Calu3 (cell line): ENCODE data around the gene LIG4. TPM values are rescaled to one million over a fixed set of nuclear protein-coding genes. Genes with fewer than 3 reads are reported as not detected.

Experiments
- BruUV-seq: library from RNA; stranded (reverse); fragments of 400-500 nt; replicated peaks from 2 replicates; lab custom pipeline; 2021; lab: Mats Ljungman, UMichigan
- CTCF ChIA-PET: fragments of 300-600 bp; sonication (Branson Sonifier 250); formaldehyde crosslinking; loops from one replicate; lab custom pipeline; 2022; ENCODE audit warnings: antibody characterized with exemption; lab: Charles Lee
- DNase-seq: peaks from one replicate; pipeline ENCODE4 v3.0.0; 2022
- H3K27ac Mint-ChIP-seq: one replicate; pipeline ENCODE4 v1.8.0; 2022; ENCODE audit warnings: mixed read lengths; ENCODE audit not compliant: unreplicated experiment
- H3K27me3 Mint-ChIP-seq: one replicate; pipeline ENCODE4 v1.8.0; 2022; ENCODE audit warnings: mixed read lengths; ENCODE audit not compliant: unreplicated experiment
- H3K36me3 Mint-ChIP-seq: one replicate; pipeline ENCODE4 v1.8.0; 2022; ENCODE audit warnings: mild to moderate bottlenecking, moderate library complexity, mixed read lengths; ENCODE audit not compliant: insufficient read depth, unreplicated experiment
- H3K4me1 Mint-ChIP-seq: one replicate; pipeline ENCODE4 v1.8.0; 2022; ENCODE audit warnings: mild to moderate bottlenecking, low read depth, mixed read lengths; ENCODE audit not compliant: unreplicated experiment
- H3K4me3 Mint-ChIP-seq: one replicate; pipeline ENCODE4 v1.8.0; 2022; ENCODE audit warnings: mild to moderate bottlenecking, low read depth, moderate library complexity, mixed read lengths; ENCODE audit not compliant: unreplicated experiment
- H3K9me3 Mint-ChIP-seq: one replicate; pipeline ENCODE4 v1.8.0; 2022; ENCODE audit warnings: low read depth, mixed read lengths; ENCODE audit not compliant: unreplicated experiment
- intact Hi-C: fragments of 100-400 bp; cut with micrococcal nuclease; formaldehyde crosslinking; loops from one replicate; pipeline ENCODE4 v1.10.0; 2022; ENCODE audit not compliant: unreplicated experiment
- total RNA-seq: library from RNA; stranded (reverse); gene quantifications from 2 replicates; pipeline ENCODE4 v1.2.3, GENCODE V29; 2022
- TF ChIP-seq, protein P1 (sequence below): fragments of 200-600 bp; IDR thresholded peaks from one replicate; pipeline ENCODE4 v1.8.0; 2022; ENCODE audit warnings: antibody characterized with exemption; ENCODE audit not compliant: unreplicated experiment

The LIG4 gene
- total RNA-seq, 1 experiment from 2014 or later = 2.7 TPM

DNA sequence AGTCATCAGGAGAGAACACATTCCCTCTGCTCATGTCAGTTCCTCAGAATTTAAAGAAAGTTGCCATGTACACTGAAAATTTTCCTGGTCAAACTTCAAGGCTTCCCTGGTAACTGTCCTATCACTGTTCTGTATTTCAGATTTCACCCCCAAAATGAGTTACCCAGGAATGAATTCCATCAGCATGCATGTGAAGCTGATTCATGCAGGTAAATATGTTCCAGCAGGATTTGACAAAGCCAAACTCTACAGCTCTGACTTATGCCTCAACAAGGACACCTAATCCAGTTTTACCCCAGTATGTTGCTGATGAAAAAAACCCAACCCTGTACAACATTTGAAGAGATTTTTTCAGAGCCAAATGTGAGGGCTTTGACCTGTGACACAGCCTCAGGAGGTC, 21.5 kb downstream of the LIG4 start:
- H3K36me3 Mint-ChIP-seq = no peaks in the 10 kb centered on the region
- TF ChIP-seq, protein P1, sequence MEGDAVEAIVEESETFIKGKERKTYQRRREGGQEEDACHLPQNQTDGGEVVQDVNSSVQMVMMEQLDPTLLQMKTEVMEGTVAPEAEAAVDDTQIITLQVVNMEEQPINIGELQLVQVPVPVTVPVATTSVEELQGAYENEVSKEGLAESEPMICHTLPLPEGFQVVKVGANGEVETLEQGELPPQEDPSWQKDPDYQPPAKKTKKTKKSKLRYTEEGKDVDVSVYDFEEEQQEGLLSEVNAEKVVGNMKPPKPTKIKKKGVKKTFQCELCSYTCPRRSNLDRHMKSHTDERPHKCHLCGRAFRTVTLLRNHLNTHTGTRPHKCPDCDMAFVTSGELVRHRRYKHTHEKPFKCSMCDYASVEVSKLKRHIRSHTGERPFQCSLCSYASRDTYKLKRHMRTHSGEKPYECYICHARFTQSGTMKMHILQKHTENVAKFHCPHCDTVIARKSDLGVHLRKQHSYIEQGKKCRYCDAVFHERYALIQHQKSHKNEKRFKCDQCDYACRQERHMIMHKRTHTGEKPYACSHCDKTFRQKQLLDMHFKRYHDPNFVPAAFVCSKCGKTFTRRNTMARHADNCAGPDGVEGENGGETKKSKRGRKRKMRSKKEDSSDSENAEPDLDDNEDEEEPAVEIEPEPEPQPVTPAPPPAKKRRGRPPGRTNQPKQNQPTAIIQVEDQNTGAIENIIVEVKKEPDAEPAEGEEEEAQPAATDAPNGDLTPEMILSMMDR = no peak
- DNase-seq = no peak
- CTCF ChIA-PET = no interaction called here
- no peaks in the 10 kb centered on the region for H3K27me3 Mint-ChIP-seq
- intact Hi-C loops = no loop called here
- peaks cover 8% of the 10 kb centered on the region for H3K4me1 Mint-ChIP-seq
- no peaks in the 10 kb centered on the region for H3K9me3 Mint-ChIP-seq
- no peak overlapping the region for H3K4me3 Mint-ChIP-seq
- H3K27ac Mint-ChIP-seq = no peak overlapping the region
- BruUV-seq = no TSS peak

DNA sequence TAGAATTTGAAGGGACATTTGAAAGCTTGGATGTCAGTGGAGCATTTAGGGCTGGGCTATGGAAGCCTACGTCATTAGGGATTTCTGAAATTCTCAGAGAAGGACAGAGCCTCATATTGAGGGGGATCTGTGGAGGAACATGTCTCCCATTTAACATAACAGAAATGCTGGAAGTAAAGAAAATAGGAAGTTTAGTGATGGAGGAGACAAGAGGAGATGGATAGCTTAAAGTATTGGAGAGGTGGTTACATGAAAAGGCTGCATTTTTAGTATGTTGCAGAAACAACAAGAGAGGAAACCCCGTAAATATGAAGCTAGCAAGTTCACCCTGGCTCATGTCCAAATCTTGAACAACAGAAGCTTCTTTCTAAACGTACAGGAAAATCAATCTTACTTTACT, 24.4 kb downstream of the LIG4 start:
- intact Hi-C loops = no loop called here
- H3K27ac Mint-ChIP-seq = no peak overlapping the region
- TF ChIP-seq, protein P1 = no peak
- BruUV-seq = no TSS peak
- CTCF ChIA-PET = no interaction called here
- H3K27me3 Mint-ChIP-seq = no peaks in the 10 kb centered on the region
- no peaks in the 10 kb centered on the region for H3K9me3 Mint-ChIP-seq
- DNase-seq = no peak
- no peaks in the 10 kb centered on the region for H3K36me3 Mint-ChIP-seq
- H3K4me3 Mint-ChIP-seq = no peak overlapping the region
- H3K4me1 Mint-ChIP-seq = peaks cover 8% of the 10 kb centered on the region

DNA sequence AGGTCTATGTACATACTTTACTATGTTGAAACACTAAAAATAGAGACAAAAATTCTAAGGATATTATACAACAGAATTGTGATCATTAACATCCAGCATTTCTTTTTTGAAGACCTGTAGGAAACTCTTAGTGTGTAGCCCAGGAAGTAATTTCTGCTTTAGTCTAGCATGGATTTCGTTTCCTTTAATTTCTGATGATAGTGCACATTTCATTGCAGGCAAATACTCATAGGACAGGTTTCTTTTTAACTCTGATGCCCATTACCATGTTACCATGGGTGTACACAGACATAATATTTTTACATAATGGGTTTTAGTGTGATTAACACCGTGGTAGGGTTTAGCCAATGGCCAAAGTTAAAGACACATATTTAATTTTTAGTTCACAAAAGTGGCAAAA, 27.1 kb downstream of the LIG4 start:
- no peak overlapping the region for H3K4me3 Mint-ChIP-seq
- DNase-seq = no peak
- H3K27me3 Mint-ChIP-seq = no peaks in the 10 kb centered on the region
- TF ChIP-seq, protein P1 = no peak
- CTCF ChIA-PET = no interaction called here
- H3K9me3 Mint-ChIP-seq = no peaks in the 10 kb centered on the region
- H3K36me3 Mint-ChIP-seq = no peaks in the 10 kb centered on the region
- intact Hi-C loops = no loop called here
- no peak overlapping the region for H3K27ac Mint-ChIP-seq
- no TSS peak for BruUV-seq
- H3K4me1 Mint-ChIP-seq = peaks cover 8% of the 10 kb centered on the region

DNA sequence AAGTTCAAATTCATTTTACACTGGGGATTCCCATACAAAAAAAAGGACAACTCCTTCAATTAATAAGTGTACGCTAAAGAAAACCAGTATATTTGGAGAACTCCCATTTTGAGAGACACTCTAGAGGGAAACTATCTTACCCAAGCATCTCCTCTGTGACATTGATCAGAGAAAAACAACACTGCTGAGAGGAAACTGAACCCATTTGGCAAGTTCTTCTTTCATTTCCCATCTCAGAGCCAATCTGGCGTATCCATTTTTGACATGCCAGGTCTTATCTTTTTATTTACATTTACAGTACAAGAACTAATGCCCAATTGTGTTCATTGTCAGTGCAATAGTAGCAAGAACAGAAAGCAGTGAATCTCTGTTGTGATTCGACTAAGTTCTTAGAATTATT, 30.1 kb downstream of the LIG4 start:
- H3K27me3 Mint-ChIP-seq = no peaks in the 10 kb centered on the region

More for the DNA sequence above, 30.1 kb downstream of the LIG4 start:
- H3K4me3 Mint-ChIP-seq = no peak overlapping the region
- CTCF ChIA-PET = no interaction called here
- TF ChIP-seq, protein P1 = no peak
- H3K27ac Mint-ChIP-seq = no peak overlapping the region
- no peaks in the 10 kb centered on the region for H3K4me1 Mint-ChIP-seq
- intact Hi-C loops = no loop called here
- no peak for DNase-seq
- BruUV-seq = no TSS peak
- no peaks in the 10 kb centered on the region for H3K36me3 Mint-ChIP-seq
- no peaks in the 10 kb centered on the region for H3K9me3 Mint-ChIP-seq
